Central memory CD8-positive, alpha-beta T cell (primary cell): ENCODE measurements around the gene CFAP65.

ENCODE experiments used
- ATAC-seq: fragments of 150-1000 bp; cut with Tn5 transposase; replicated peaks from 2 replicates; pipeline ENCODE4 v1.10.0; 2022; ENCODE audit warnings: mild to moderate bottlenecking, moderate FRiP score, moderate number of reproducible peaks; ENCODE audit not compliant: poor library complexity, severe bottlenecking; ENCODE audit errors: extremely low read depth
- DNase-seq, 2 donors: peaks; one replicate each; pipeline ENCODE4 v3.0.0; 2021; ENCODE audit warnings: low spot score in 2 of 2
- H3K27ac Mint-ChIP-seq: one replicate; pipeline ENCODE4 v1.8.0; 2022; ENCODE audit warnings: low read depth, mild to moderate bottlenecking, moderate library complexity, mixed read lengths
- H3K27me3 Mint-ChIP-seq: one replicate; pipeline ENCODE4 v1.8.0; 2022; ENCODE audit warnings: mixed read lengths
- H3K36me3 Mint-ChIP-seq: one replicate; pipeline ENCODE4 v1.8.0; 2022; ENCODE audit warnings: mild to moderate bottlenecking, moderate library complexity, mixed read lengths; ENCODE audit not compliant: insufficient read depth
- H3K4me1 Mint-ChIP-seq: one replicate; pipeline ENCODE4 v1.8.0; 2022; ENCODE audit warnings: mixed read lengths
- H3K4me3 Mint-ChIP-seq: one replicate; pipeline ENCODE4 v1.8.0; 2022; ENCODE audit warnings: mild to moderate bottlenecking, moderate library complexity, mixed read lengths
- H3K9me3 Mint-ChIP-seq: one replicate; pipeline ENCODE4 v1.8.0; 2022; ENCODE audit warnings: mixed read lengths

The CFAP65 gene

GRCh38 chr2:219078951-219079350 is 37.6 kb upstream of the CFAP65 start:
- DNase-seq: no peak
- ATAC-seq: no peak
- Mint-ChIP-seq H3K36me3 (peaks cover 5% of the 10 kb centered on the region), H3K27ac (no peak overlapping the region), H3K4me1 (peaks cover 9% of the 10 kb centered on the region), H3K4me3 (no peak overlapping the region), H3K9me3 (no peaks in the 10 kb centered on the region), H3K27me3 (no peaks in the 10 kb centered on the region)

GRCh38 chr2:219078126-219078525 is 36.8 kb upstream of the CFAP65 start:
- H3K36me3 Mint-ChIP-seq: peaks cover 5% of the 10 kb centered on the region
- ATAC-seq (no peak), DNase-seq (no peak)
- no peaks in the 10 kb centered on the region for H3K27me3 Mint-ChIP-seq
- H3K4me3 Mint-ChIP-seq: no peak overlapping the region
- peaks cover 9% of the 10 kb centered on the region for H3K4me1 Mint-ChIP-seq
- H3K9me3 Mint-ChIP-seq: no peaks in the 10 kb centered on the region
- no peak overlapping the region for H3K27ac Mint-ChIP-seq

GRCh38 chr2:219076253-219076652 is 34.9 kb upstream of the CFAP65 start:
- Mint-ChIP-seq H3K4me3 (no peak overlapping the region), H3K4me1 (no peaks in the 10 kb centered on the region), H3K36me3 (peaks cover 5% of the 10 kb centered on the region), H3K27ac (no peak overlapping the region), H3K27me3 (no peaks in the 10 kb centered on the region), H3K9me3 (no peaks in the 10 kb centered on the region)
- no peak for DNase-seq
- no peak for ATAC-seq

- no peak overlapping the region for H3K27ac Mint-ChIP-seq
Observed at GRCh38 chr2:219073413-219074129, 32.3 kb upstream of the CFAP65 start.

GRCh38 chr2:219072741-219073250 is 31.5 kb upstream of the CFAP65 start:
- H3K36me3 Mint-ChIP-seq: peaks cover 5% of the 10 kb centered on the region

More at GRCh38 chr2:219073413-219074129, 32.3 kb upstream of the CFAP65 start:
- Mint-ChIP-seq H3K9me3 (no peaks in the 10 kb centered on the region), H3K4me3 (no peak overlapping the region), H3K4me1 (no peaks in the 10 kb centered on the region), H3K36me3 (peaks cover 5% of the 10 kb centered on the region), H3K27me3 (no peaks in the 10 kb centered on the region)
- no peak for ATAC-seq
- no peak for DNase-seq

GRCh38 chr2:219071131-219071816 is 30.0 kb upstream of the CFAP65 start:
- Mint-ChIP-seq H3K4me1 (no peaks in the 10 kb centered on the region), H3K27me3 (no peaks in the 10 kb centered on the region), H3K36me3 (peaks cover 2% of the 10 kb centered on the region), H3K4me3 (no peak overlapping the region), H3K9me3 (no peaks in the 10 kb centered on the region), H3K27ac (no peak overlapping the region)
- ATAC-seq: no peak
- DNase-seq: no peak

More at GRCh38 chr2:219072741-219073250, 31.5 kb upstream of the CFAP65 start:
- ATAC-seq (no peak), DNase-seq (no peak)
- no peak overlapping the region for H3K27ac Mint-ChIP-seq
- H3K4me3 Mint-ChIP-seq: no peak overlapping the region
- H3K9me3 Mint-ChIP-seq: no peaks in the 10 kb centered on the region
- no peaks in the 10 kb centered on the region for H3K27me3 Mint-ChIP-seq
- no peaks in the 10 kb centered on the region for H3K4me1 Mint-ChIP-seq

- no peak for ATAC-seq
- H3K27ac Mint-ChIP-seq: no peak overlapping the region
- H3K9me3 Mint-ChIP-seq: no peaks in the 10 kb centered on the region
- H3K4me3 Mint-ChIP-seq: no peak overlapping the region
- no peaks in the 10 kb centered on the region for H3K4me1 Mint-ChIP-seq
- no peak for DNase-seq
- no peaks in the 10 kb centered on the region for H3K36me3 Mint-ChIP-seq
- peaks cover 26% of the 10 kb centered on the region for H3K27me3 Mint-ChIP-seq
Observed at GRCh38 chr2:219065484-219065883, 24.2 kb upstream of the CFAP65 start.

GRCh38 chr2:219062081-219062480 is 20.8 kb upstream of the CFAP65 start:
- H3K4me3 Mint-ChIP-seq: no peak overlapping the region
- ATAC-seq (no peak), DNase-seq (no peak)
- peaks cover 1% of the 10 kb centered on the region for H3K36me3 Mint-ChIP-seq
- peaks cover 22% of the 10 kb centered on the region for H3K4me1 Mint-ChIP-seq
- peaks cover 57% of the 10 kb centered on the region for H3K27me3 Mint-ChIP-seq
- H3K27ac Mint-ChIP-seq: no peak overlapping the region
- no peaks in the 10 kb centered on the region for H3K9me3 Mint-ChIP-seq

- Mint-ChIP-seq H3K36me3 (peaks cover 3% of the 10 kb centered on the region), H3K27me3 (peaks cover 67% of the 10 kb centered on the region), H3K27ac (no peak within 1 kb of the TSS), H3K4me1 (peaks cover 22% of the 10 kb centered on the region), H3K9me3 (no peaks in the 10 kb centered on the region), H3K4me3 (peak within 1 kb of the TSS; percentile 58)
- ATAC-seq: no peak
- DNase-seq: no peak
Observed at GRCh38 chr2:219060821-219061791, 19.8 kb upstream of the CFAP65 start, which contains the start of gene IHH. Gene IHH, minus strand, starts transcription at chr2:219060921. Its CDS starts 454 bp downstream, at chr2:219060467.

GRCh38 chr2:219059725-219060682 is 18.7 kb upstream of the CFAP65 start:
- H3K4me3 Mint-ChIP-seq: peak overlapping the region; percentile 58
- peaks cover 3% of the 10 kb centered on the region for H3K36me3 Mint-ChIP-seq
- peaks cover 77% of the 10 kb centered on the region for H3K27me3 Mint-ChIP-seq
- ATAC-seq (no peak), DNase-seq (no peak)
- no peaks in the 10 kb centered on the region for H3K9me3 Mint-ChIP-seq
- H3K4me1 Mint-ChIP-seq: peaks cover 22% of the 10 kb centered on the region
- no peak overlapping the region for H3K27ac Mint-ChIP-seq

- Mint-ChIP-seq H3K4me1 (peaks cover 22% of the 10 kb centered on the region), H3K36me3 (peaks cover 3% of the 10 kb centered on the region), H3K27me3 (peaks cover 77% of the 10 kb centered on the region), H3K4me3 (peak overlapping the region; percentile 58), H3K27ac (no peak overlapping the region), H3K9me3 (no peaks in the 10 kb centered on the region)
- ATAC-seq (no peak), DNase-seq (no peak)
Observed at GRCh38 chr2:219059375-219059724, 18.0 kb upstream of the CFAP65 start.
